BJ (cell line): ENCODE measurements around the gene PCDH9. TPM values are rescaled to one million over a fixed set of nuclear protein-coding genes. Genes with fewer than 3 reads are reported as not detected.

Experiments
- CTCF ChIA-PET: fragments of 350-600 bp; formaldehyde crosslinking; extraction: SDS; loops from one replicate; lab custom pipeline; 2021; ENCODE audit warnings: antibody characterized with exemption, inconsistent platforms; lab: Yijun Ruan, JAX
- POLR2A ChIA-PET: fragments of 300-600 bp; sonication (Branson Sonifier 250); formaldehyde crosslinking; extraction: SDS; loops from one replicate; lab custom pipeline; 2021; ENCODE audit warnings: antibody characterized with exemption; lab: Charles Lee
- DNase-seq: peaks from one replicate; pipeline ENCODE4 v3.0.0-alpha.2; 2011; ENCODE audit warnings: low read depth
- H3K27me3 ChIP-seq: 2 replicates; pipeline ENCODE4 v1.6.0; 2011; ENCODE audit warnings: low read length; ENCODE audit not compliant: control insufficient read depth, insufficient read depth
- H3K36me3 ChIP-seq: 2 replicates; pipeline ENCODE4 v1.5.1; 2011; ENCODE audit warnings: low read length; ENCODE audit not compliant: control insufficient read depth, insufficient read depth
- H3K4me3 ChIP-seq: 2 replicates; pipeline ENCODE4 v1.5.1; 2011; ENCODE audit warnings: low read depth, mild to moderate bottlenecking, control low read depth, low read length
- CTCF ChIP-seq: IDR thresholded peaks from 2 replicates; pipeline ENCODE4 v1.5.1; 2011; ENCODE audit warnings: low read depth, mild to moderate bottlenecking, control low read depth, inconsistent platforms, low read length, moderate library complexity; ENCODE audit not compliant: insufficient read depth
- polyA plus RNA-seq: library from polyadenylated mRNA; depleted of rRNA; stranded (reverse); fragments of >200 nt; gene quantifications from 2 replicates; pipeline ENCODE4 v1.2.3, GENCODE V29; 2011

PCDH9 gene
- polyA plus RNA-seq, 1 experiment = 2.3 TPM

DNA sequence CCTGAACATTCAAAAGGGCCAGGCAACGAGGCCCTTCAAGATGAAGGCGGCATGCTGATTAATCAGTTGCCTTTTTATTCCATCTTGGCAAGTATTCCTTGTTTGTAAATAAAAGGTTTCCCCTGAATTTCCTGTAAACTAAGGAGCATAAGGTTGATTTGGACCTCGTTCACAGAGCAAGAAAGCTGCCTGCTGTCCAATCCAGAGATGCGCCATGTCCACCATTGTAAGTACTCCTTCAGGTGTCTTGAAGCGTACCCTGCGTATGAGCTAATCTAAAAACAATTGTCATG is 884.7 kb downstream of the PCDH9 start:
- Histone ChIP-seq H3K27me3 (no peaks in the 10 kb centered on the region), H3K36me3 (no peaks in the 10 kb centered on the region), H3K4me3 (no peak overlapping the region)
- ChIA-PET CTCF (no interaction called here), POLR2A (no interaction called here)
- DNase-seq = no peak
- TF ChIP-seq CTCF = no peak

GRCh38 chr13:66344805-66345517 is 885.2 kb downstream of the PCDH9 start:
- H3K4me3 ChIP-seq = no peak overlapping the region
- ChIA-PET POLR2A (no interaction called here), CTCF (no interaction called here)
- no peaks in the 10 kb centered on the region for H3K36me3 ChIP-seq
- no peaks in the 10 kb centered on the region for H3K27me3 ChIP-seq
- no peak for TF ChIP-seq CTCF
- no peak for DNase-seq

- no peaks in the 10 kb centered on the region for H3K27me3 ChIP-seq
- no peak for TF ChIP-seq CTCF
- DNase-seq = no peak
- H3K4me3 ChIP-seq = no peak overlapping the region
- CTCF ChIA-PET = no interaction called here
- POLR2A ChIA-PET = no interaction called here
- no peaks in the 10 kb centered on the region for H3K36me3 ChIP-seq
Observed at GRCh38 chr13:66343224-66343828, 886.8 kb downstream of the PCDH9 start.

GRCh38 chr13:66341635-66342377 is 888.3 kb downstream of the PCDH9 start:
- ChIA-PET POLR2A (no interaction called here), CTCF (no interaction called here)
- no peak for TF ChIP-seq CTCF
- no peak overlapping the region for H3K4me3 ChIP-seq
- no peak for DNase-seq
- H3K36me3 ChIP-seq = no peaks in the 10 kb centered on the region
- no peaks in the 10 kb centered on the region for H3K27me3 ChIP-seq

- no peak for DNase-seq
- ChIA-PET POLR2A (no interaction called here), CTCF (no interaction called here)
- no peaks in the 10 kb centered on the region for H3K27me3 ChIP-seq
- no peak overlapping the region for H3K4me3 ChIP-seq
- H3K36me3 ChIP-seq = no peaks in the 10 kb centered on the region
- no peak for TF ChIP-seq CTCF
Observed at GRCh38 chr13:66339214-66339613, 890.9 kb downstream of the PCDH9 start.
